ENCODE results near the gene RASGRF1. TPM values are rescaled to one million over a fixed set of nuclear protein-coding genes. Genes with fewer than 3 reads are reported as not detected.
A peak's percentile ranks its signal among the peaks of the same experiment; 100 is the strongest.

RASGRF1 gene
- total and polyA plus RNA-seq, 2 experiments from 2014 or later = 0.06 TPM; not detected in 1

GRCh38 chr15:79099692-79100091, 9.1 kb upstream of the RASGRF1 start:
- no peaks in the 10 kb centered on the region for H3K4me1 ChIP-seq (ENCODE audit: low read depth)
- no peak for TF ChIP-seq CTCF (IDR thresholded peaks at IDR 0.05; ENCODE audit: low read depth, low read length)
- peaks cover 83% of the 10 kb centered on the region for H3K27me3 ChIP-seq
- no peaks in the 10 kb centered on the region for H3K9me3 ChIP-seq (ENCODE audit: low read depth)
- H3K4me3 ChIP-seq = no peak overlapping the region
- no peak overlapping the region for H3K27ac ChIP-seq
- no peaks in the 10 kb centered on the region for H3K36me3 ChIP-seq
- peak in 1 of 2 donors; percentile 52 for DNase-seq (ENCODE audit: low read depth in 1 of 2, low spot score in 1 of 2)

GRCh38 chr15:79094611-79095021, 4.0 kb upstream of the RASGRF1 start:
- TF ChIP-seq CTCF (IDR thresholded peaks at IDR 0.05; ENCODE audit: low read depth, low read length) = no peak
- Histone ChIP-seq H3K27me3 (peaks cover 97% of the 10 kb centered on the region), H3K4me3 (no peak overlapping the region), H3K36me3 (no peaks in the 10 kb centered on the region), H3K9me3 (ENCODE audit: low read depth) (no peaks in the 10 kb centered on the region), H3K27ac (no peak overlapping the region), H3K4me1 (ENCODE audit: low read depth) (no peaks in the 10 kb centered on the region)
- DNase-seq (ENCODE audit: low read depth in 1 of 2, low spot score in 1 of 2) = no peak

GRCh38 chr15:79093352-79093935, 2.9 kb upstream of the RASGRF1 start:
- Histone ChIP-seq H3K9me3 (ENCODE audit: low read depth) (no peaks in the 10 kb centered on the region), H3K27me3 (peaks cover 98% of the 10 kb centered on the region), H3K4me1 (ENCODE audit: low read depth) (no peaks in the 10 kb centered on the region), H3K36me3 (no peaks in the 10 kb centered on the region), H3K4me3 (no peak overlapping the region), H3K27ac (no peak overlapping the region)
- TF ChIP-seq CTCF (IDR thresholded peaks at IDR 0.05; ENCODE audit: low read depth, low read length) = no peak
- DNase-seq (ENCODE audit: low read depth in 1 of 2, low spot score in 1 of 2) = no peak

GRCh38 chr15:79092382-79092781, 1.8 kb upstream of the RASGRF1 start:
- TF ChIP-seq CTCF (IDR thresholded peaks at IDR 0.05; ENCODE audit: low read depth, low read length) = no peak
- Histone ChIP-seq H3K36me3 (no peaks in the 10 kb centered on the region), H3K4me1 (ENCODE audit: low read depth) (no peaks in the 10 kb centered on the region), H3K4me3 (no peak overlapping the region), H3K27ac (no peak overlapping the region), H3K27me3 (peaks cover 98% of the 10 kb centered on the region), H3K9me3 (ENCODE audit: low read depth) (no peaks in the 10 kb centered on the region)
- DNase-seq (ENCODE audit: low read depth in 1 of 2, low spot score in 1 of 2) = no peak

- H3K9me3 ChIP-seq (ENCODE audit: low read depth) = no peaks in the 10 kb centered on the region
- TF ChIP-seq CTCF (IDR thresholded peaks at IDR 0.05; ENCODE audit: low read depth, low read length) = no peak
- peak; percentile 19 to 43 for DNase-seq (ENCODE audit: low read depth in 1 of 2, low spot score in 1 of 2)
- peak overlapping the region; percentile 20 for H3K4me3 ChIP-seq
- H3K36me3 ChIP-seq = no peaks in the 10 kb centered on the region
- no peak overlapping the region for H3K27ac ChIP-seq
- H3K27me3 ChIP-seq = peaks cover 98% of the 10 kb centered on the region
- H3K4me1 ChIP-seq (ENCODE audit: low read depth) = no peaks in the 10 kb centered on the region
These were observed 756 bp upstream of the RASGRF1 start for GRCh38 chr15:79091204-79091867.
